ENCODE data around the gene NOL9. TPM values are rescaled to one million over a fixed set of nuclear protein-coding genes. Genes with fewer than 3 reads are reported as not detected.
"Not testable (repeated sequence)": the region's sequence is repeated elsewhere in the genome, so short reads cannot be mapped to it uniquely, and the experiment has no call there.

NOL9 gene
- total RNA-seq, 1 experiment from 2014 or later = 49.2 TPM

GRCh38 chr1:6495041-6495441 is 59.3 kb downstream of the NOL9 start:
- H3K36me3 Mint-ChIP-seq (ENCODE audit: insufficient read depth, unreplicated experiment) = peaks cover 12% of the 10 kb centered on the region
- intact Hi-C loops (cut with micrococcal nuclease) = no loop called here
- peaks cover 27% of the 10 kb centered on the region for H3K4me1 Mint-ChIP-seq (ENCODE audit: insufficient read depth, unreplicated experiment)
- DNase-seq (ENCODE audit: unreplicated experiment) = no peak
- no peaks in the 10 kb centered on the region for H3K9me3 Mint-ChIP-seq (ENCODE audit: unreplicated experiment)
- BruUV-seq (replicated peaks) = no TSS peak
- CTCF ChIA-PET = interaction anchor here (1.7 kb wide), 1 partner anchor 9 kb away, joined by 4 read pairs; no protein-coding TSS in a partner anchor
- POLR2A ChIA-PET = interaction anchor here (0.7 to 1.9 kb wide), 3 partner anchors 12 to 24 kb away, joined by 3 to 6 read pairs (median 3); no protein-coding TSS in a partner anchor
- no peak overlapping the region for H3K27ac Mint-ChIP-seq (ENCODE audit: low read depth, unreplicated experiment)
- no peak for TF ChIP-seq CTCF (IDR thresholded peaks at IDR 0.05; ENCODE audit: unreplicated experiment)
- no peaks in the 10 kb centered on the region for H3K27me3 Mint-ChIP-seq (ENCODE audit: insufficient read depth, unreplicated experiment)
- H3K4me3 Mint-ChIP-seq (ENCODE audit: unreplicated experiment) = no peak overlapping the region

GRCh38 chr1:6494627-6495026 is 59.7 kb downstream of the NOL9 start:
- Mint-ChIP-seq H3K27ac (ENCODE audit: low read depth, unreplicated experiment) (peak overlapping the region; percentile 31), H3K27me3 (ENCODE audit: insufficient read depth, unreplicated experiment) (no peaks in the 10 kb centered on the region), H3K9me3 (ENCODE audit: unreplicated experiment) (no peaks in the 10 kb centered on the region), H3K4me1 (ENCODE audit: insufficient read depth, unreplicated experiment) (peaks cover 27% of the 10 kb centered on the region), H3K36me3 (ENCODE audit: insufficient read depth, unreplicated experiment) (peaks cover 12% of the 10 kb centered on the region), H3K4me3 (ENCODE audit: unreplicated experiment) (no peak overlapping the region)
- intact Hi-C loops (cut with micrococcal nuclease) = no loop called here
- BruUV-seq (replicated peaks) = no TSS peak
- ChIA-PET POLR2A (interaction anchor here (0.7 to 1.9 kb wide), 3 partner anchors 11 to 25 kb away, joined by 3 to 6 read pairs (median 3); no protein-coding TSS in a partner anchor), CTCF (interaction anchor here (0.7 kb wide), 1 partner anchor 110 kb away, joined by 3 read pairs; no protein-coding TSS in a partner anchor)
- no peak for TF ChIP-seq CTCF (IDR thresholded peaks at IDR 0.05; ENCODE audit: unreplicated experiment)
- DNase-seq (ENCODE audit: unreplicated experiment) = no peak

GRCh38 chr1:6493834-6494223 is 60.5 kb downstream of the NOL9 start:
- H3K4me3 Mint-ChIP-seq (ENCODE audit: unreplicated experiment); H3K27ac Mint-ChIP-seq (ENCODE audit: low read depth, unreplicated experiment); DNase-seq (ENCODE audit: unreplicated experiment); H3K9me3 Mint-ChIP-seq (ENCODE audit: unreplicated experiment); H3K27me3 Mint-ChIP-seq (ENCODE audit: insufficient read depth, unreplicated experiment); intact Hi-C loops (cut with micrococcal nuclease); BruUV-seq (replicated peaks): not testable (repeated sequence)
- ChIA-PET CTCF (interaction anchor here (0.6 to 1.0 kb wide), 3 partner anchors 9 to 109 kb away, joined by 3 to 4 read pairs (median 3); no protein-coding TSS in a partner anchor), POLR2A (interaction anchor here (0.8 to 1.7 kb wide), 3 partner anchors 11 to 25 kb away, joined by 3 read pairs; no protein-coding TSS in a partner anchor)
- Mint-ChIP-seq H3K36me3 (ENCODE audit: insufficient read depth, unreplicated experiment) (peaks cover 12% of the 10 kb centered on the region), H3K4me1 (ENCODE audit: insufficient read depth, unreplicated experiment) (peaks cover 27% of the 10 kb centered on the region)

- intact Hi-C loops (cut with micrococcal nuclease) = no loop called here
These were observed 62.3 kb downstream of the NOL9 start for GRCh38 chr1:6491966-6492365.

More at GRCh38 chr1:6491966-6492365, 62.3 kb downstream of the NOL9 start:
- H3K27me3 Mint-ChIP-seq (ENCODE audit: insufficient read depth, unreplicated experiment) = no peaks in the 10 kb centered on the region
- no TSS peak for BruUV-seq (replicated peaks)
- ChIA-PET CTCF (interaction anchor here (0.6 to 4.9 kb wide), 7 partner anchors 24 to 1017 kb away, joined by 3 to 26 read pairs (median 4); partner anchors contain the start of genes NOL9 and TAS1R1), POLR2A (interaction anchor here (0.6 to 6.3 kb wide), 10 partner anchors 13 to 109 kb away, joined by 3 to 63 read pairs (median 10); partner anchors contain the start of genes KLHL21, NOL9 and ZBTB48)
- H3K4me1 Mint-ChIP-seq (ENCODE audit: insufficient read depth, unreplicated experiment) = peaks cover 37% of the 10 kb centered on the region
- H3K9me3 Mint-ChIP-seq (ENCODE audit: unreplicated experiment) = no peaks in the 10 kb centered on the region
- TF ChIP-seq CTCF (IDR thresholded peaks at IDR 0.05; ENCODE audit: unreplicated experiment) = no peak
- DNase-seq (ENCODE audit: unreplicated experiment) = no peak
- H3K27ac Mint-ChIP-seq (ENCODE audit: low read depth, unreplicated experiment) = peak overlapping the region; percentile 44
- H3K4me3 Mint-ChIP-seq (ENCODE audit: unreplicated experiment) = peak overlapping the region; percentile 77
- H3K36me3 Mint-ChIP-seq (ENCODE audit: insufficient read depth, unreplicated experiment) = peaks cover 12% of the 10 kb centered on the region
